RCC 7860 (cell line): ENCODE results near the gene PPP2R5D.
"Not testable (repeated sequence)": the region's sequence is repeated elsewhere in the genome, so short reads cannot be mapped to it uniquely, and the experiment has no call there.

Source experiments
- DNase-seq: peaks from one replicate; pipeline ENCODE4 v3.0.0-alpha.2; 2015; ENCODE audit warnings: low spot score
- FAIRE-seq: peaks from 2 replicates; lab custom pipeline; 2012; peaks lifted over from hg19 to GRCh38; lab: Jason Lieb, UNC

PPP2R5D gene

DNA sequence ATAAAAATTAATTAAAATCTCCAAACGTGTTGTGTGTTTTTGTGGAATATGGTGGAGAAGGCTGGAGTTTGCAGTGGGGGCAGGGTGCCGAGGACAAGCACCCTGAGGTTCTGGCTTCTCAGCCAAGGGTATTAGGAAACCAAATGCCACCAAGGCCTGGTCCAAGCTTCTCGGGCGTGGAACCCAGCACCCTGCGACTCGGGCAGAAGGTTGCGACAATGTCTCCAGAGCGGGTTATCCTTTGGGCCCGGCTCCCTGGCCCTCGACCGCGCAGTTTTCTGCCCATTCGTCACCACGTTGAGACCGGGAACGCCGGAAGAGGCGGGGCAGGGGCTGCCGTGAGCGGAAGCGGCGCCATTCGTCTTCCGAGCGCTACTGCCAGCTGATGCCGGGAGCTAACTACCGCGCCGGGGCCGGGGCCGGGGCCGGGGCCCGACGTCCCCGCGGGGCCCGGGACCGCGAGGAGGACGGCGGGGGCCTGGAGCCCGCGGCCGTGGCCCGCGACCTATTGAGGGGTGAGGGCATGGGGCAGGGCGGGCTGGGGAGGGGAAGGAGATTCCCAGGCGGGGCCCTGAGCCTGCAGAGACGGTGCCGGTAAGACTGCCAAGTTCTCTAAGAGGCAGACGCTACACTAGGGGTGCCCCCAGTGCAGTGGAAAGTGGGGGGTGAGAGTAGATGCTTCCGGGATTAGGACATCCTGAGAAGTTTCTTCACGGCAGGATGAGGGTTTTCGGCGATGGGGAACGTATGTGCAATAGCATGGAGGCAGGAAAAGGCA, 37.1 kb downstream of the PPP2R5D start, which contains the start of gene RRP36:
Gene RRP36, plus strand, starts transcription at position 354 of the 778 bp plus-strand sequence. Its CDS starts 32 bp downstream, at position 386.
- FAIRE-seq (no peak), DNase-seq (peak; percentile 31)

DNA sequence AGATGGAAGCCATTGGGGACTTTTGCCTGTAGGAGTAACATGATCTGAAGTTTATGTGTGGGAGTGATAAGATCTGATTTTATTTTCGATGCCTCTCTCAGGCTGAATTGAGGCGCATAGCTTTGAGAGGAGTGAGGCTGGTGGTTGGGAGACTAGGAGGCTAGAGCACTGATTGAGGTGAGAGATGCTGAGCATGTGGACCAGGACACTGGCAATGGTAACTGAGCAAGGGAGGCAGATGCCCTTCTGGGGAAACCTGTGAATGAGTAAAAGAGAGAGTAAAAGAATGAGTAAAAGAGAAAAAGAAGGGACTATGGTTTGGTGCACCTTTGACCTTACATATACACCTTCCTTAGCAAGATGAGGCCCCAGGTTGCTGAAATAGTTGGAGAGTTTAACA, 40.1 kb downstream of the PPP2R5D start:
- DNase-seq: no peak
- FAIRE-seq: no peak

DNA sequence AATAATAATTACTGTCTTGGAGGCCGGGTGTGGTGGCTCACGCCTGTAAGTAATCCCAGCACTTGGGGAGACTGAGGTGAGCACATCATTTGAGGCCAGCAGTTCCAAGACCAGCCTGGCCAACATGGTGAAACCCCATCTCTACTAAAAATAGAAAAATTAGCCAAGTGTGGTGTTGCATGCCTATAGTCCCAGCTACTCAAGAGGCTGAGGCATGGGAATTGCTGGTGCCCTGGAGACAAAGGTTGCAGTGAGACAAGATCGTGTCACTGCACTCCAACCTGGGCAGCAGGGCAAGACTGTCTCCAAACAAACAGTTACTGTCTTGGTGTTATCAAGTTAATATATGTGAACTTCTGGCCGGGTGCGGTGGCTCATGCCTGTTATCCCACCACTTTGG, 42.0 kb downstream of the PPP2R5D start:
- DNase-seq (no peak), FAIRE-seq (no peak)

DNA sequence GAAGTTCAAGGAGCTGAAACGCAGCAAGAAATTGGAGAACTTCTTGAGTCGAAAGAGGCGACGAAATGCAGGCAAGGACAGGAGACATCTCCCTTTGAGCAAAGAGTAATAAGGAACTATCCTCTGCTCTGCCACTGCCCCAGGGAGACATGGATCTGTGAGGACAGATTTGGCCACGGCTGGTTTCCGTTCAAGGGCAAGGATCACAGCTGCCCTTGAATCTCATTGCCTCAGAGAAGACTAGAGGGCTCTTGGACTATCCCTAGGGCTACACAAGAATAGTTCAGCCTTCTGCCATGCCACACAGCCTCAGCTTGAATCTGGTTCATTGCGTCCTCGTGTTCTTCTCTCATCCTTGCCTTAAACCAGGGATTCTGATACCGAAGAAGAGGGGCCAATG, 44.8 kb downstream of the PPP2R5D start:
- FAIRE-seq: no peak
- DNase-seq: no peak

DNA sequence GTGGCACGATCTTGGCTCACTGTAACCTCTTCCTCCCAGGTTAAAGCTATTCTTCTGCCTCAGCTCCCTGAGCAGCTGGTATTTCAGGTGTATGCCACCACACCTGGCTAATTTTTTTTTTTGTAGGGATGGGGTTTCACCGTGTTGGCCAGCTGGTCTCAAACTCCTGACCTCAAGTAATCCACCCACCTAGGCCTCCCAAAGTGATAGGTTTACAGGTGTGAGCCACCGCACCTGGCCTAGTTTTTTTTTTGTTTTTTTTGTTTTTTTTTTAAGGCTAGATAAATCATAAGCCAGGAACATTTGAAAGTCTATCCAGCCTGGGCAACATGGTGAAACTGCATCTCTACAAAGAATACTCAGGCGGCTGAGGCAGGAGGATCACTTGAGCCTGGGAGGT, 48.0 kb downstream of the PPP2R5D start:
- FAIRE-seq: no peak
- DNase-seq: no peak

- no peak for FAIRE-seq
These were observed 49.3 kb downstream of the PPP2R5D start for GRCh38 chr6:43033496-43034189.

GRCh38 chr6:43034190-43034525, 49.8 kb downstream of the PPP2R5D start:
- DNase-seq (no peak), FAIRE-seq (no peak)

More at GRCh38 chr6:43033496-43034189, 49.3 kb downstream of the PPP2R5D start:
- DNase-seq: no peak

DNA sequence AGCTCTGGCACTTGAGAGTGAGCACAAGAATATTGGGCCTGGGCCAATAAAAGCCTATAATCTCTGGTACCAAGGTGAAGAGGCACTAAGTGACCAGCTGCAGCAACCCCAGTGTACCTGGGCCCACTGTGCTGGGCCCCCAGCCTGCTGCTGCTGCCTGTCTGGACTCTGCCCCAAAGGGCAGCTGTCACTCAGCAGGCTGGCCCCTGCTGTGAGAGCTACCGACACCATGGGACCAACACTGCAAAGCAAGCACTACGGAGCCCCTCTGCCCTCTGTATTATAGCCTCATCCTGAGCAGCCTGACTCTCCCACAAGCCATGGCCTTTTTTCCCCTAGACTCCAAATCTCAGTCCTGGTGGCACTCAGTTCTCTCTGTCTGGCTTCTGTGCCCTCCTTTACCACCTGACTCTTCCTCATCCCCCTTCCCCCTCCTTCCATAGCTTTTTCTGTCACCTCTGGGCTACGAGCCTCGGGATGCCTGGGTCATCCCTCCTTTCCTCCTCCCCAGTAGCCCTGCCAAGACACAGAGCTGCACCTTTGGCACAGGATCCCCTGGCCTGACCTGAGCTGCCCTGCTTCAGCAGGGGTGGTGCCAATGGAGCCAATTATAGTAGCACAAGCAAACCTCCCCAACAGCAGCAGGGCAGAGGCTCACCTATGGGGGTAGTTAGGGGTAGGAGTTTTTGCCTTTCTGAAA, 51.3 kb downstream of the PPP2R5D start:
- FAIRE-seq (no peak), DNase-seq (no peak)

GRCh38 chr6:43036712-43037111, 52.3 kb downstream of the PPP2R5D start:
- no peak for DNase-seq
- FAIRE-seq: no peak

DNA sequence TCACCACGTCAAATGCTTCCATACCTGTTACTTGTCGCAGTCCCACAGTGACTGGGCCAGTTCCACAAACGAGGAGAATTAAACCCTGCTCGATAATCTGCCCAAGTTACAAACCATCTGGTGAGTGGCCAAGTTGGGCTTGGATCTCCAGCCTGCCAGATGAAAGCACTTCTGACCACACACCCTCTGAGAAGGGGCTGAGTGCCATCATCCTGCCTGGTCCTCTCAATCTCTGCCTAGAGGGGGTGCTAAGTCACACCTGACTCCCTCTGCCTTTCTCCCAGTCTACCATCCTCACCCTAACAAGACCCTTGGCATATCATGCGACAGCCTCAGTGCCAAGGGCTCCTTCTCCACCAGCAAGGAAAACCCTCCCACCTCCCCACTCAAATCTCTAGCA, 52.8 kb downstream of the PPP2R5D start:
- FAIRE-seq (no peak), DNase-seq (no peak)

GRCh38 chr6:43037706-43038105, 53.3 kb downstream of the PPP2R5D start:
- FAIRE-seq (no peak), DNase-seq (no peak)

- FAIRE-seq (no peak), DNase-seq (no peak)
These were observed 54.4 kb downstream of the PPP2R5D start for GRCh38 chr6:43038727-43039126.

DNA sequence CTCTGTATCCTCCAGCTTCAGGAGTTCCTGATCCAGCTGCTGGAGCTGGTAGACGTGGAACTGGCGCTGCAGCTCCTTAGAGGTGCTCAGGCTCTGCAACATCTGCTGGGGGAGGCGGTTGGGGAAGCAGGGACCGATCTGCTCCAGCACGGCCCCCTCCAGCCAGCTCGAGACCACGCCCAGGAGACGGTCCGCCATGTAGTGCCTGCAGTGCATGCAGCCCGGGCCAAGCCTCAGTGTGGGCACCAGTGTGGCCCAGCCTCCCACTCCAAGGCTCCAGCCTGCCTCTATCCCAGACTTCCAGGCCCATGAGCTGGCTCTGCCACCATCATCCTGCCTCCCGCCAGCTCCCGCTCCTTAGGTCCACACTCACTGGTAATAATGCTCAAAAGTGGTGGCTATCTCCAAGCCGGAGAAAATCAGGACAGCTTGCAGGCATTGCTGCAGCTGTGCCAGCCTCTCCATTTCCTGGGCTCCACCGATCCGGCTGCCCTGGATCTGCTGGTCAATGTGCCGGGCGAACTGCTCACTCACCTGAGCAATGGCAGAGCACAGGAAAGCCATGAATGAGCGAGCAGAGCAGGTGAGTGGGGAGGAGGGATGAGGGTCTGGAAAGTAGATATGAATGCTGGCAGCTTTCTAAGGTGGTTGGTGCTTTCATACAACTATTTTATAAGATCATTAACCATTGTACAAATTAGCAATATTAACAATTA, 56.3 kb downstream of the PPP2R5D start:
- no peak for FAIRE-seq

DNA sequence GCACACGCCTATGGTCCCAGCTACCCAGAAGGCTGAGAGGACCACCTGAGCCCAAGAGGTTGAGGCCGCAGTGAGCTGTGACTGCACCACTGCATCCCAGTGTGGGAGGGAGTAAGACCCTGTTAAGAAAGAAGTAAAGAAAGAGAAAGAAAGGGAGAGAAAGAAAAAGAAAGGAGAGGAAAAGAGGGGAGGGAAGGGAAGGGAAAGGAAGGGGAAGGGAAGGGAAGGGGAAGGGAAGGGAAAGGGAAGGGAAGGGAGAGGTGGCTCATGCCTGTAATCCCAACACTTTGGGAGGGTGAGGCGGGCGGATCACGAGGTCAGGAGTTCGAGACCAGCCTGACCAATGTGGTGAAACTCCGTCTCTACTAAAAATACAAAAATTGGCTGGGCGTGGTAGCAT, 57.1 kb downstream of the PPP2R5D start:
- not testable (repeated sequence) for FAIRE-seq, DNase-seq

More for the DNA sequence above, 56.3 kb downstream of the PPP2R5D start:
- DNase-seq: no peak

GRCh38 chr6:43043310-43043709, 58.9 kb downstream of the PPP2R5D start:
- DNase-seq (no peak), FAIRE-seq (no peak)

DNA sequence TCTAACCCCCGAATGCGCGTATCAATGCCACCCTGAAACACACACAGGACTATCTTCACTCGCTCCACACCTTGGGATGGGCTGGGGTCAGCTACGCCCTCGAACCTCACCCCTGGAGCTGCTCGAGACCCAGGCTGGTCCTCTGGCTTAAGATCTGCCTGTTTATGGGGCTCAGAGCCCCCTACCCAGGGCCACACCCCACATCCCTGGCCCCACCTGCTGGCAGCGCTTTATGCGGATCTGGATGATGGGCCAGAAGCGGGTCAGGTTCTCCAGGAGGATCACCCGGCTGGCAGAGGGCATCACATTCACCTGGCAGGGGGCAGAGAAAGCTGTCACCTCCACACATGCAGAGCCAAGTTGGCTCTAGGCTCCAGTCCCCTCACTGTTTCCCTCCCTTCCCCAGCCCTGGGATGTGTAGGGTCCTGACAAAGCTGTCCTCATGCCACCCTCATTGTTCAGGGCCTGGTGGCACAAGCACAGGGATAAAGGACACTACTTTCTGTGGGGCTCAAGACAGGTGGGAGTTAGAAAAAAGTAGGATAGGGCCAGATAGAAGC, 61.1 kb downstream of the PPP2R5D start:
- DNase-seq (no peak), FAIRE-seq (no peak)

GRCh38 chr6:43047998-43048397, 63.6 kb downstream of the PPP2R5D start:
- DNase-seq (no peak), FAIRE-seq (no peak)

GRCh38 chr6:43050981-43051380, 66.6 kb downstream of the PPP2R5D start:
- no peak for FAIRE-seq
- DNase-seq: no peak

DNA sequence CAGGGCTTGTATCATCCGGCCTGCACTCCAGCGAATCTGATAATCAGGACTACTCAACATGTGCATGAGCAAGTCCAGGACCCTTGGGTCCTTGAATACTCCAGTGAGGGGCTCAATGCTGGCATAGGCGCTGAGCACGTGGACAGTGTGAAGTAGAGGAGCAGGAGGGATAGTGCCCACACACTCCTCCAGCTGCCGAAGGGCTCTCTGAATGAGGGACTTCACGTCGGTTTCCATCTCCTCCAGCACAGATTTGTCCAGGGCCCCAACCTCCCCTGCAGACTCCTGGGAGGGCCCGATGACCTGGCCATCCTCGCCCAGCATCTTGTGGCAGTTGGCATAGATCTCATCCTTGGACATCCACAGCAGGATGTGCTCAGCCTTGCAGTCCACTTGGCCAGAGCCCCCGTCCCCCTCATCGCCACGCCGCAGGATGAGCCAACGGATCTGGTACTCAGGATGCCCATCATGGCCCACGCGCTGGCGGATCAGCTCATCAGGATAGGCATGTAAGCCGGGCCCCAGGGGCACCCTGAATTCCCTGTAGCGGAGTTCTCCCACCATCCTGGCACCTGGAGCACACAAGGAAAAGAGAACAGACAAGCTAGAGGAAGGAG, 68.0 kb downstream of the PPP2R5D start:
- no peak for FAIRE-seq
- DNase-seq: no peak

DNA sequence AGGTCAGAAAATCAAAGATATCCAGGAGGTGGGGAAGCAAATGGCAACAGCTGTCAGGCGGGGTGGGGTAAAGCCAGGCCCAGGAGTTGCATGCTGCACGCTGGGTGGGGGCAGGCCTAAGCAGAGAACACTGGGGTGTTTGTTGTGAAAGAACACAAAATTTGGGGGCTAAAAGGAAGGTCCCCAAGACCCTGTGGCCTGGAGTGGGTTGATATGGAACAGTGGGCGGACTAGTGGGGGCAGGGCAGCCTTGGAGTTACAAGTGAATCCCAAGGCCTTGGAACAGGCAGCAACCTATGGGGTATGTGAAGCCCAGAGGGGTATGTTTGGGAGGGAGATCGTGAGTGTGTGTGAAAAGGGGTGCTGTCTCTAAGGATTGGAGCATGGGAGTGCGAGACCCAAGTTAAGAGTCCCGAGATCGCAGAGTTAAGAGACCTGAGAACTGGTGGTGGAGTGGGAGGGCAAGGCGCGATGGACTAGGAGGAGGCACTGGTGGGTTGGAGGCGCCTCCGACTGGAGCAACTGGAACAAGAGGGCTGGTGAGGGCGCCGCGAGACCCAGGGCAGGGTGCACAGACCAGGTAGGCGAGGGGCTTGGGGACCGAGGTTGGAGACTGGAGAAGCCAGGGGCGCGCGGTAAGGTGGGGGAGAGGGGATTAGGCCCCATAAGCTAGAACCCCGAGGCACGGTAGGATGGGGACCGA, 68.6 kb downstream of the PPP2R5D start:
- DNase-seq (no peak), FAIRE-seq (no peak)
